PC-3 (cell line): ENCODE measurements around the gene CIITA. TPM values are rescaled to one million over a fixed set of nuclear protein-coding genes. Genes with fewer than 3 reads are reported as not detected.

ENCODE experiments used
- ATAC-seq: fragments of 200-7000 bp; cut with Tn5 transposase; 2 replicates; pipeline ENCODE4 v1.9.1; 2020; ENCODE audit warnings: mild to moderate bottlenecking, moderate library complexity
- BruUV-seq: library from RNA; stranded (reverse); fragments of 400-500 nt; replicated peaks from 2 replicates; lab custom pipeline; 2021; lab: Mats Ljungman, UMichigan
- CTCF ChIA-PET: fragments of 300-600 bp; sonication (Branson Sonifier 250); formaldehyde crosslinking; loops from one replicate; lab custom pipeline; 2022; ENCODE audit warnings: antibody characterized with exemption; lab: Charles Lee
- POLR2A ChIA-PET: fragments of 300-600 bp; sonication (Branson Sonifier 250); formaldehyde crosslinking; loops from one replicate; lab custom pipeline; 2022; ENCODE audit warnings: antibody characterized with exemption; ENCODE audit not compliant: unreplicated experiment; lab: Charles Lee
- DNase-seq: peaks from one replicate; pipeline ENCODE4 v3.0.0-alpha.2; 2015
- H2AFZ ChIP-seq: fragments of 300-600 bp; sonication (generic); 2 replicates; pipeline ENCODE4 v1.6.0; 2016; ENCODE audit warnings: antibody characterized with exemption, low read length
- H3F3A ChIP-seq: fragments of 300-600 bp; sonication (generic); one replicate; pipeline ENCODE4 v1.6.0; 2017; ENCODE audit warnings: antibody characterized with exemption, low read length, control low read depth, mild to moderate bottlenecking; ENCODE audit not compliant: unreplicated experiment
- H3K27ac ChIP-seq: fragments of 300-600 bp; sonication (generic); 2 replicates; pipeline ENCODE4 v1.5.1; 2016; ENCODE audit warnings: mild to moderate bottlenecking, low read length
- H3K27me3 ChIP-seq: fragments of 300-600 bp; sonication (generic); 2 replicates; pipeline ENCODE4 v1.6.1; 2016; ENCODE audit warnings: low read length, mixed read lengths
- H3K36me3 ChIP-seq: fragments of 300-600 bp; sonication (generic); 2 replicates; pipeline ENCODE4 v1.6.1; 2016; ENCODE audit warnings: low read depth, mixed run types, low read length, mixed read lengths
- H3K4me1 ChIP-seq: fragments of 300-600 bp; sonication (generic); 2 replicates; pipeline ENCODE4 v1.5.1; 2016; ENCODE audit warnings: low read length; ENCODE audit not compliant: insufficient read depth
- H3K4me2 ChIP-seq: fragments of 300-600 bp; sonication (generic); 2 replicates; pipeline ENCODE4 v1.6.0; 2016; ENCODE audit warnings: low read length
- H3K4me3 ChIP-seq: fragments of 300-600 bp; sonication (generic); 2 replicates; pipeline ENCODE4 v1.5.1; 2016; ENCODE audit warnings: mild to moderate bottlenecking, low read length, mixed read lengths
- H3K79me2 ChIP-seq: fragments of 300-600 bp; sonication (generic); 2 replicates; pipeline ENCODE4 v1.6.1; 2017; ENCODE audit warnings: low read length, mixed read lengths
- H3K9ac ChIP-seq: fragments of 300-600 bp; sonication (generic); 2 replicates; pipeline ENCODE4 v1.6.0; 2016; ENCODE audit warnings: mild to moderate bottlenecking, low read length
- H3K9me2 ChIP-seq: fragments of 300-600 bp; sonication (generic); replicated peaks from 2 replicates; pipeline ENCODE4 v1.6.1; 2016; ENCODE audit warnings: mixed run types, low read length, mixed read lengths
- H3K9me3 ChIP-seq: fragments of 300-600 bp; sonication (generic); 2 replicates; pipeline ENCODE4 v1.6.1; 2016; ENCODE audit warnings: low read length, mixed read lengths
- H4K20me1 ChIP-seq: fragments of 300-600 bp; sonication (generic); 2 replicates; pipeline ENCODE4 v1.6.1; 2016; ENCODE audit warnings: low read length, mixed read lengths
- CTCF ChIP-seq: fragments of 300-600 bp; sonication (generic); conservative IDR thresholded peaks from 2 replicates; pipeline ENCODE4 v1.5.1; 2017; ENCODE audit warnings: antibody characterized with exemption, low read depth, mild to moderate bottlenecking, low read length
- EZH2 ChIP-seq: fragments of 300-600 bp; sonication (generic); IDR thresholded peaks from one replicate; pipeline ENCODE4 v1.6.1; 2017; ENCODE audit warnings: antibody characterized with exemption, mild to moderate bottlenecking, low read length; ENCODE audit not compliant: unreplicated experiment
- EZH2phosphoT487 ChIP-seq: fragments of 300-600 bp; sonication (generic); IDR thresholded peaks from 2 replicates; pipeline ENCODE4 v1.6.1; 2018; ENCODE audit warnings: mild to moderate bottlenecking, antibody characterized with exemption, low read length, borderline replicate concordance
- intact Hi-C: fragments of 100-400 bp; cut with micrococcal nuclease; formaldehyde crosslinking; loops from 2 replicates; pipeline ENCODE4 v1.9.0; 2023
- total RNA-seq: library from RNA; depleted of rRNA; stranded (reverse); fragments of >200 nt; gene quantifications from 2 replicates; pipeline ENCODE4 v1.2.3, GENCODE V29; 2014

The CIITA gene
- total RNA-seq, 1 experiment from 2014 or later = not detected

DNA sequence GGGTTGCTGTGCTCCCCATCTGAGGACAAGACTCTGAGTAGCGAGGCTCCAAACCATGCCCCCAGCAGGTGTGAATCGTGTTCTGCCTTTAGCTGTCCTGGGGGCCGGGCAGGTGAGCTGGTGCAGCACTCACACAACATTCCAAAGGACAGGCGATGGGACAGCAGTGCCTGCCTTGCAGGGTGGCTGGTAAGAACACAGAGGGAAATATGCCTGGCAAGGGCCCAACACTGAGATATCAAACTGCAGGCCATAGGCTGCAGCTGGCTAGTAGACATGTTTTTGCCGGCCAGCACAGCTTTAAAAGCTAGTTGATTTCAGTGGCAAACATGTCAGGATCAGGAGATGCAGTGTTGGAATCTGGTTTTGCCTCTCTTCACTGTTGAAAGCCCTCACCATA, 91.0 kb downstream of the CIITA start:
- intact Hi-C loops = no loop called here
- no peak for DNase-seq
- peaks cover 7% of the 10 kb centered on the region for H3K4me1 ChIP-seq
- H3K27me3 ChIP-seq = no peaks in the 10 kb centered on the region
- H3K9ac ChIP-seq = no peak overlapping the region
- no peak overlapping the region for H3K4me2 ChIP-seq
- no peaks in the 10 kb centered on the region for H4K20me1 ChIP-seq
- no peaks in the 10 kb centered on the region for H3K79me2 ChIP-seq
- BruUV-seq = no TSS peak
- no peak overlapping the region for H3K4me3 ChIP-seq
- H3K9me2 ChIP-seq = no peaks in the 10 kb centered on the region
- ATAC-seq = no peak
- H3K36me3 ChIP-seq = peaks cover 7% of the 10 kb centered on the region; the same call in 1 of the 2 replicates
- H3K9me3 ChIP-seq = no peaks in the 10 kb centered on the region
- ChIA-PET POLR2A (interaction anchor here (0.6 kb wide), 1 partner anchor 288 kb away, joined by 5 read pairs; the partner anchor contains the start of gene SOCS1), CTCF (no interaction called here)
- H2AFZ ChIP-seq = no peak overlapping the region
- no peaks in the 10 kb centered on the region for H3F3A ChIP-seq
- no peak for TF ChIP-seq EZH2phosphoT487
- TF ChIP-seq CTCF = no peak
- no peak for TF ChIP-seq EZH2
- no peak overlapping the region for H3K27ac ChIP-seq

- Histone ChIP-seq H3K27ac (no peak overlapping the region), H4K20me1 (no peaks in the 10 kb centered on the region), H3K9ac (no peak overlapping the region), H3K9me3 (no peaks in the 10 kb centered on the region), H3K4me2 (no peak overlapping the region), H3K9me2 (no peaks in the 10 kb centered on the region), H3F3A (no peaks in the 10 kb centered on the region), H3K4me1 (peaks cover 7% of the 10 kb centered on the region), H3K79me2 (no peaks in the 10 kb centered on the region), H2AFZ (no peak overlapping the region), H3K36me3 (peaks cover 7% of the 10 kb centered on the region; the same call in 1 of the 2 replicates), H3K4me3 (no peak overlapping the region), H3K27me3 (no peaks in the 10 kb centered on the region)
- ATAC-seq (no peak), DNase-seq (no peak)
- intact Hi-C loops = no loop called here
- ChIA-PET POLR2A (interaction anchor here (0.6 kb wide), 1 partner anchor 288 kb away, joined by 5 read pairs; the partner anchor contains the start of gene SOCS1), CTCF (interaction anchor here (0.7 to 0.8 kb wide), 2 partner anchors 17 to 129 kb away, joined by 3 read pairs; no protein-coding TSS in a partner anchor)
- BruUV-seq = no TSS peak
- no peak for TF ChIP-seq EZH2phosphoT487
- no peak for TF ChIP-seq CTCF
- no peak for TF ChIP-seq EZH2
Observed at GRCh38 chr16:10968498-10968897, 91.5 kb downstream of the CIITA start.

GRCh38 chr16:10969615-10970014, 92.6 kb downstream of the CIITA start:
- Histone ChIP-seq H3K27ac (no peak overlapping the region), H3K36me3 (peaks cover 7% of the 10 kb centered on the region; the same call in 1 of the 2 replicates), H3K27me3 (no peaks in the 10 kb centered on the region), H4K20me1 (no peaks in the 10 kb centered on the region), H3K9me3 (no peaks in the 10 kb centered on the region), H3F3A (no peaks in the 10 kb centered on the region), H3K79me2 (no peaks in the 10 kb centered on the region), H3K4me2 (no peak overlapping the region), H3K9me2 (no peaks in the 10 kb centered on the region), H3K9ac (no peak overlapping the region), H3K4me1 (peaks cover 7% of the 10 kb centered on the region), H3K4me3 (no peak overlapping the region), H2AFZ (no peak overlapping the region)
- intact Hi-C loops = no loop called here
- TF ChIP-seq CTCF = no peak
- TF ChIP-seq EZH2 = no peak
- no peak for TF ChIP-seq EZH2phosphoT487
- CTCF ChIA-PET = no interaction called here
- POLR2A ChIA-PET = interaction anchor here (0.6 kb wide), 1 partner anchor 277 kb away, joined by 6 read pairs; no protein-coding TSS in a partner anchor
- no TSS peak for BruUV-seq
- ATAC-seq (no peak), DNase-seq (no peak)
